H9 (cell line): ENCODE data around the gene TOR3A. TPM values are rescaled to one million over a fixed set of nuclear protein-coding genes. Genes with fewer than 3 reads are reported as not detected.
A peak's percentile ranks its signal among the peaks of the same experiment; 100 is the strongest.

ENCODE experiments used
- DNase-seq: peaks from one replicate; pipeline ENCODE4 v3.0.0-alpha.2; 2017
- H2AFZ ChIP-seq: one replicate; pipeline ENCODE4 v1.6.1; 2013; ENCODE audit warnings: mild to moderate bottlenecking, low read length, control low read depth, moderate library complexity
- H2AK5ac ChIP-seq: 2 replicates; pipeline ENCODE4 v1.6.1; 2013; ENCODE audit warnings: low read length, control low read depth, mixed read lengths; ENCODE audit not compliant: insufficient read length
- H2BK120ac ChIP-seq: one replicate; pipeline ENCODE4 v1.6.1; 2013; ENCODE audit warnings: low read depth, mild to moderate bottlenecking, low read length, control low read depth, inconsistent platforms; ENCODE audit not compliant: poor library complexity, severe bottlenecking
- H2BK12ac ChIP-seq: 2 replicates; pipeline ENCODE4 v1.6.1; 2013; ENCODE audit warnings: low read length, control low read depth, mixed read lengths, low read depth; ENCODE audit not compliant: insufficient read length
- H2BK15ac ChIP-seq: 2 replicates; pipeline ENCODE4 v1.6.1; 2013; ENCODE audit warnings: low read depth, low read length, control low read depth
- H2BK20ac ChIP-seq: one replicate; pipeline ENCODE4 v1.6.1; 2013; ENCODE audit warnings: low read depth, mild to moderate bottlenecking, low read length, control low read depth, inconsistent platforms; ENCODE audit not compliant: poor library complexity, severe bottlenecking
- H2BK5ac ChIP-seq: 2 replicates; pipeline ENCODE4 v1.6.1; 2013; ENCODE audit warnings: low read length, control low read depth, mixed read lengths; ENCODE audit not compliant: insufficient read length
- H3K14ac ChIP-seq: 2 replicates; pipeline ENCODE4 v1.6.1; 2013; ENCODE audit warnings: low read length, control low read depth; ENCODE audit not compliant: insufficient read depth
- H3K18ac ChIP-seq: 2 replicates; pipeline ENCODE4 v1.6.1; 2013; ENCODE audit warnings: low read depth, mild to moderate bottlenecking, mixed read lengths, low read length, control low read depth; ENCODE audit not compliant: insufficient read length
- H3K23ac ChIP-seq: 2 replicates; pipeline ENCODE4 v1.6.1; 2013; ENCODE audit warnings: low read length, control low read depth, mixed read lengths, low read depth; ENCODE audit not compliant: insufficient read length
- H3K23me2 ChIP-seq: 2 replicates; pipeline ENCODE4 v1.6.1; 2013; ENCODE audit warnings: low read depth, mild to moderate bottlenecking, mixed read lengths, low read length, control low read depth; ENCODE audit not compliant: insufficient read length, poor library complexity, severe bottlenecking
- H3K27ac ChIP-seq: 2 replicates; pipeline ENCODE4 v1.5.1; 2013; ENCODE audit warnings: low read length, control low read depth, mixed read lengths, low read depth; ENCODE audit not compliant: insufficient read length
- H3K27me3 ChIP-seq: 2 replicates; pipeline ENCODE4 v1.6.1; 2013; ENCODE audit warnings: low read length, control low read depth, inconsistent platforms; ENCODE audit not compliant: insufficient read depth
- H3K4ac ChIP-seq: 2 replicates; pipeline ENCODE4 v1.6.1; 2013; ENCODE audit warnings: low read depth, mild to moderate bottlenecking, control low read depth, inconsistent platforms, low read length, moderate library complexity
- H3K4me1 ChIP-seq: 2 replicates; pipeline ENCODE4 v1.6.1; 2013; ENCODE audit warnings: low read length, control low read depth, inconsistent platforms; ENCODE audit not compliant: insufficient read depth
- H3K4me2 ChIP-seq: 2 replicates; pipeline ENCODE4 v1.6.1; 2013; ENCODE audit warnings: low read length, control low read depth, mixed read lengths; ENCODE audit not compliant: insufficient read length, insufficient read depth
- H3K56ac ChIP-seq: 2 replicates; pipeline ENCODE4 v1.6.1; 2013; ENCODE audit warnings: low read depth, mild to moderate bottlenecking, mixed read lengths, low read length, control low read depth; ENCODE audit not compliant: insufficient read length
- H3K79me1 ChIP-seq: 2 replicates; pipeline ENCODE4 v1.6.1; 2013; ENCODE audit warnings: low read depth, mild to moderate bottlenecking, moderate library complexity, low read length, control low read depth, inconsistent platforms; ENCODE audit not compliant: insufficient read depth, poor library complexity, severe bottlenecking
- H3K79me2 ChIP-seq: 2 replicates; pipeline ENCODE4 v1.6.1; 2013; ENCODE audit warnings: low read length, control low read depth, inconsistent platforms; ENCODE audit not compliant: insufficient read depth
- H3K9ac ChIP-seq: 2 replicates; pipeline ENCODE4 v1.6.1; 2013; ENCODE audit warnings: low read length, control low read depth, mixed read lengths; ENCODE audit not compliant: insufficient read length; ENCODE audit errors: extremely low read depth
- H3K9me3 ChIP-seq: one replicate; pipeline ENCODE4 v1.6.1; 2013; ENCODE audit warnings: low read depth, low read length, inconsistent platforms; ENCODE audit not compliant: control insufficient read depth
- H3T11ph ChIP-seq: one replicate; pipeline ENCODE4 v1.6.1; 2013; ENCODE audit warnings: mild to moderate bottlenecking, low read length, control low read depth, inconsistent platforms
- H4K20me1 ChIP-seq: one replicate; pipeline ENCODE4 v1.6.1; 2013; ENCODE audit not compliant: control insufficient read depth, insufficient read length, insufficient read depth
- H4K5ac ChIP-seq: 2 replicates; pipeline ENCODE4 v1.6.1; 2013; ENCODE audit warnings: low read depth, mild to moderate bottlenecking, mixed read lengths, low read length, control low read depth; ENCODE audit not compliant: insufficient read length
- H4K8ac ChIP-seq: replicated peaks from 2 replicates; pipeline ENCODE4 v1.6.1; 2013; ENCODE audit warnings: low read length, control low read depth, mixed read lengths, low read depth; ENCODE audit not compliant: insufficient read length
- H4K91ac ChIP-seq: 2 replicates; pipeline ENCODE4 v1.6.1; 2013; ENCODE audit warnings: low read depth, mild to moderate bottlenecking, moderate library complexity, mixed read lengths, low read length, control low read depth; ENCODE audit not compliant: insufficient read length
- H3K27ac Mint-ChIP-seq, 3 experiments: 2 replicates in 2 of 3; 3 replicates in 1 of 3; pipeline ENCODE4 v1.8.0; 2020 to 2021; ENCODE audit warnings: mixed read lengths in 3 of 3, mild to moderate bottlenecking in 1 of 3, moderate library complexity in 1 of 3
- H3K27me3 Mint-ChIP-seq: 2 replicates; pipeline ENCODE4 v1.8.0; 2021; ENCODE audit warnings: low read depth, mild to moderate bottlenecking, moderate library complexity, mixed read lengths
- H3K36me3 Mint-ChIP-seq, 3 experiments: 2 replicates in 2 of 3; 3 replicates in 1 of 3; pipeline ENCODE4 v1.8.0; 2020 to 2021; ENCODE audit warnings: low read depth in 3 of 3, mixed read lengths in 3 of 3; ENCODE audit not compliant: insufficient read depth in 1 of 3
- H3K4me1 Mint-ChIP-seq, 2 experiments: 2 replicates each; pipeline ENCODE4 v1.8.0; 2020; ENCODE audit warnings: mixed read lengths in 2 of 2
- H3K4me3 Mint-ChIP-seq, 2 experiments: 2 replicates in 1 of 2; 3 replicates in 1 of 2; pipeline ENCODE4 v1.8.0; 2020 to 2021; ENCODE audit warnings: mild to moderate bottlenecking in 2 of 2, mixed read lengths in 2 of 2, moderate library complexity in 1 of 2
- H3K9me3 Mint-ChIP-seq, 2 experiments: 2 replicates in 1 of 2; 3 replicates in 1 of 2; pipeline ENCODE4 v1.8.0; 2020; ENCODE audit warnings: mild to moderate bottlenecking in 2 of 2, mixed read lengths in 2 of 2, moderate library complexity in 1 of 2
- WGBS: extraction: QIAGEN DNeasy Blood & Tissue Kit; methylation state at CpG from one replicate; pipeline ENCODE4 v1.1.7; 2013; ENCODE audit warnings: missing lambda C conversion rate, low lambda C conversion rate, mixed read lengths; ENCODE audit not compliant: insufficient read length; ENCODE audit errors: extremely low coverage; 5-methylcytosine and 5-hydroxymethylcytosine counted together
- total RNA-seq: library from RNA; stranded (reverse); gene quantifications from 2 replicates; pipeline ENCODE4 v1.2.1, GENCODE V29; 2021
- TF ChIP-seq, protein P1 (sequence below): fragments of 200-600 bp; sonication (generic); conservative IDR thresholded peaks from 3 replicates; pipeline ENCODE4 v1.8.0; 2021; ENCODE audit warnings: antibody characterized with exemption, mild to moderate bottlenecking

Gene TOR3A
- total RNA-seq, 1 experiment from 2014 or later, result 27.3 TPM

DNA sequence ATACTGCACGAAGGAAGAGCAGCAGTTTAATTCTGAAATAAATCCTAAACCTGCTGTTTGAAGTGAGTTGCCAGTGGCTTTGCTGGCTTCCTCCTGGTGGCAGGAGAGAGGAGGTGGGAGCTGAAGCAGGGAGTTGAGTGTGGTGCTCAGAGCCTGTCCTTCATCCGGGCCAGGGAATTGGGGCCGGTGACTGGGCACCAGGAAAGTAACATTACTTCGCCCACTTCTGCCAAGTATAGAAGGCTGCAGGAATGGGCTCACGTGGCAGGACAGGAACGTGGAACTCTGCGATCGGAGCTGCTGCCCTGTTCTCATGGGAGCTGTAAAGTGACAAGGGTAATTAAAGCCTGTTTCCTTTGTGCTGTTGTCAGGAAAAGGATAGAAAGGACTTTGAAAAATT, 8.7 kb downstream of the TOR3A start:
- Histone ChIP-seq H3K27me3 (no peaks in the 10 kb centered on the region), H2BK5ac (no peak overlapping the region), H2BK12ac (no peak overlapping the region), H4K91ac (no peak overlapping the region), H3K4me2 (no peak overlapping the region), H3K23me2 (peaks cover 4% of the 10 kb centered on the region), H3K23ac (no peak overlapping the region), H2BK120ac (no peak overlapping the region), H3K79me2 (no peaks in the 10 kb centered on the region; the same call in 1 of the 2 replicates), H3K4ac (no peak overlapping the region), H3K79me1 (no peaks in the 10 kb centered on the region), H3K9ac (no peak overlapping the region), H3K27ac (no peak overlapping the region), H3K4me1 (peaks cover 10% of the 10 kb centered on the region; the same call in 1 of the 2 replicates), H4K8ac (no peak overlapping the region), H2AK5ac (no peak overlapping the region), H2AFZ (no peak overlapping the region), H2BK15ac (no peak overlapping the region), H3T11ph (no peak overlapping the region), H3K14ac (no peak overlapping the region), H2BK20ac (no peak overlapping the region), H3K18ac (no peak overlapping the region), H3K9me3 (no peaks in the 10 kb centered on the region), H4K20me1 (no peaks in the 10 kb centered on the region), H3K56ac (no peak overlapping the region), H4K5ac (no peak overlapping the region)
- peak overlapping the region in 2 of 3 experiments; percentile 53 to 78; a peak in 2 of 7 replicates for H3K27ac Mint-ChIP-seq
- peaks cover 26 to 29% of the 10 kb centered on the region in 2 experiments for H3K4me1 Mint-ChIP-seq
- H3K4me3 Mint-ChIP-seq, result no peak overlapping the region
- WGBS, result no CpG with 5 or more reads among the region's 8 CpGs
- no peaks in the 10 kb centered on the region for H3K27me3 Mint-ChIP-seq
- H3K36me3 Mint-ChIP-seq, result peaks cover 30 to 65% (median 48%) of the 10 kb centered on the region in 3 experiments; a peak in 6 of 7 replicates
- DNase-seq, result no peak
- TF ChIP-seq, protein P1, sequence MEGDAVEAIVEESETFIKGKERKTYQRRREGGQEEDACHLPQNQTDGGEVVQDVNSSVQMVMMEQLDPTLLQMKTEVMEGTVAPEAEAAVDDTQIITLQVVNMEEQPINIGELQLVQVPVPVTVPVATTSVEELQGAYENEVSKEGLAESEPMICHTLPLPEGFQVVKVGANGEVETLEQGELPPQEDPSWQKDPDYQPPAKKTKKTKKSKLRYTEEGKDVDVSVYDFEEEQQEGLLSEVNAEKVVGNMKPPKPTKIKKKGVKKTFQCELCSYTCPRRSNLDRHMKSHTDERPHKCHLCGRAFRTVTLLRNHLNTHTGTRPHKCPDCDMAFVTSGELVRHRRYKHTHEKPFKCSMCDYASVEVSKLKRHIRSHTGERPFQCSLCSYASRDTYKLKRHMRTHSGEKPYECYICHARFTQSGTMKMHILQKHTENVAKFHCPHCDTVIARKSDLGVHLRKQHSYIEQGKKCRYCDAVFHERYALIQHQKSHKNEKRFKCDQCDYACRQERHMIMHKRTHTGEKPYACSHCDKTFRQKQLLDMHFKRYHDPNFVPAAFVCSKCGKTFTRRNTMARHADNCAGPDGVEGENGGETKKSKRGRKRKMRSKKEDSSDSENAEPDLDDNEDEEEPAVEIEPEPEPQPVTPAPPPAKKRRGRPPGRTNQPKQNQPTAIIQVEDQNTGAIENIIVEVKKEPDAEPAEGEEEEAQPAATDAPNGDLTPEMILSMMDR, result peak; percentile 24; the same call in 2 of the 3 replicates
- H3K9me3 Mint-ChIP-seq, result no peaks in the 10 kb centered on the region; a peak in 1 of 5 replicates
